Common myeloid progenitor, CD34-positive (primary cell): ENCODE data around the gene CFAP206.
"Not testable (repeated sequence)": the region's sequence is repeated elsewhere in the genome, so short reads cannot be mapped to it uniquely, and the experiment has no call there.

ENCODE experiments used
- CTCF ChIA-PET: fragments of 350-600 bp; sonication (Branson Sonifier 250); formaldehyde crosslinking; loops from one replicate; lab custom pipeline; 2021; ENCODE audit warnings: antibody characterized with exemption; lab: Charles Lee
- POLR2A ChIA-PET: fragments of 350-600 bp; sonication (Branson Sonifier 250); formaldehyde crosslinking; loops from one replicate; lab custom pipeline; 2021; ENCODE audit warnings: antibody characterized with exemption; lab: Charles Lee
- DNase-seq, 3 donors: peaks; one replicate each; pipeline versions ENCODE4 v3.0.0 to v3.0.0-alpha.2; 2013
- H3K27ac ChIP-seq, 2 experiments: 1 replicate in 1 of 2; 2 replicates in 1 of 2; pipeline ENCODE4 v1.7.0; 2013; ENCODE audit warnings: inconsistent platforms in 2 of 2, low read length in 2 of 2, mild to moderate bottlenecking in 2 of 2, low read depth in 1 of 2, moderate library complexity in 1 of 2; ENCODE audit not compliant: severe bottlenecking in 2 of 2, insufficient read depth in 1 of 2, poor library complexity in 1 of 2
- H3K27me3 ChIP-seq, 5 experiments: replicated peaks in 2 of 5; 1 replicate in 3 of 5; 2 replicates in 2 of 5; pipeline versions ENCODE4 v1.6.1 to v1.7.0; 2013; ENCODE audit warnings: low read length in 4 of 5, mild to moderate bottlenecking in 2 of 5, moderate library complexity in 2 of 5, inconsistent platforms in 1 of 5; ENCODE audit not compliant: insufficient read depth in 5 of 5, control insufficient read depth in 4 of 5
- H3K36me3 ChIP-seq, 4 experiments: 1 replicate in 2 of 4; 2 replicates in 2 of 4; pipeline versions ENCODE4 v1.6.1 to v1.7.0; 2013; ENCODE audit warnings: low read length in 3 of 4, control low read depth in 1 of 4, mild to moderate bottlenecking in 1 of 4; ENCODE audit not compliant: control insufficient read depth in 4 of 4, insufficient read depth in 4 of 4
- H3K4me1 ChIP-seq, 4 experiments: 1 replicate in 3 of 4; 2 replicates in 1 of 4; pipeline versions ENCODE4 v1.6.1 to v1.7.1; 2013; ENCODE audit warnings: low read length in 3 of 4, mild to moderate bottlenecking in 3 of 4, control low read depth in 1 of 4, inconsistent platforms in 1 of 4, moderate library complexity in 1 of 4; ENCODE audit not compliant: control insufficient read depth in 4 of 4, insufficient read depth in 4 of 4; ENCODE audit errors: control extremely low read depth in 1 of 4
- H3K4me3 ChIP-seq, 7 experiments: 1 replicate in 4 of 7; 2 replicates in 3 of 7; pipeline versions ENCODE4 v1.5.1 to v1.7.0; 2013; ENCODE audit warnings: mild to moderate bottlenecking in 7 of 7, low read length in 6 of 7, moderate library complexity in 6 of 7, inconsistent platforms in 2 of 7, low read depth in 2 of 7, control low read depth in 1 of 7; ENCODE audit not compliant: insufficient read depth in 4 of 7, control insufficient read depth in 1 of 7; ENCODE audit errors: extremely low read depth in 1 of 7
- H3K9me3 ChIP-seq, 5 experiments: 1 replicate in 4 of 5; 2 replicates in 1 of 5; pipeline versions ENCODE4 v1.6.1 to v1.7.1; 2013; ENCODE audit warnings: low read length in 4 of 5, mild to moderate bottlenecking in 2 of 5, inconsistent platforms in 1 of 5, low read depth in 1 of 5, moderate library complexity in 1 of 5; ENCODE audit not compliant: control insufficient read depth in 4 of 5, insufficient read depth in 2 of 5; ENCODE audit errors: control extremely low read depth in 1 of 5
- WGBS: methylation state at CpG from one replicate; pipeline ENCODE4 v1.1.5; 2013; ENCODE audit not compliant: insufficient coverage; 5-methylcytosine and 5-hydroxymethylcytosine counted together

The CFAP206 gene

GRCh38 chr6:87483929-87484328 is 76.2 kb downstream of the CFAP206 start:
- Histone ChIP-seq H3K4me1 (peaks cover 0 to 10% (median 5%) of the 10 kb centered on the region in 4 experiments), H3K27me3 (no peaks in the 10 kb centered on the region), H3K27ac (no peak overlapping the region), H3K4me3 (no peak overlapping the region), H3K9me3 (peaks cover 0 to 11% (median 3%) of the 10 kb centered on the region in 5 experiments), H3K36me3 (peaks cover 4 to 19% (median 7%) of the 10 kb centered on the region in 4 experiments)
- ChIA-PET POLR2A (no interaction called here), CTCF (no interaction called here)
- peak; percentile 10 to 73 (median 16) for DNase-seq
- 75% methylated on average over 6 of the region's 9 CpGs for WGBS

GRCh38 chr6:87484491-87484890 is 76.7 kb downstream of the CFAP206 start:
- ChIA-PET CTCF (no interaction called here), POLR2A (no interaction called here)
- DNase-seq = no peak
- Histone ChIP-seq H3K4me1 (peaks cover 0 to 10% (median 5%) of the 10 kb centered on the region in 4 experiments), H3K36me3 (peaks cover 4 to 16% (median 7%) of the 10 kb centered on the region in 4 experiments), H3K27me3 (no peaks in the 10 kb centered on the region), H3K9me3 (peaks cover 0 to 11% (median 3%) of the 10 kb centered on the region in 5 experiments), H3K4me3 (no peak overlapping the region), H3K27ac (no peak overlapping the region)
- 97% methylated on average over 7 of the region's 7 CpGs for WGBS

GRCh38 chr6:87487555-87487954 is 79.8 kb downstream of the CFAP206 start:
- WGBS = 95% methylated on average over 2 of the region's 4 CpGs
- H3K4me3 ChIP-seq = no peak overlapping the region
- ChIA-PET CTCF (no interaction called here), POLR2A (no interaction called here)
- H3K4me1 ChIP-seq = no peaks in the 10 kb centered on the region
- no peak for DNase-seq
- H3K36me3 ChIP-seq = peaks cover 4 to 19% (median 11%) of the 10 kb centered on the region in 4 experiments
- H3K27ac ChIP-seq = no peak overlapping the region
- no peaks in the 10 kb centered on the region for H3K27me3 ChIP-seq
- H3K9me3 ChIP-seq = peaks cover 0 to 11% (median 3%) of the 10 kb centered on the region in 5 experiments

DNA sequence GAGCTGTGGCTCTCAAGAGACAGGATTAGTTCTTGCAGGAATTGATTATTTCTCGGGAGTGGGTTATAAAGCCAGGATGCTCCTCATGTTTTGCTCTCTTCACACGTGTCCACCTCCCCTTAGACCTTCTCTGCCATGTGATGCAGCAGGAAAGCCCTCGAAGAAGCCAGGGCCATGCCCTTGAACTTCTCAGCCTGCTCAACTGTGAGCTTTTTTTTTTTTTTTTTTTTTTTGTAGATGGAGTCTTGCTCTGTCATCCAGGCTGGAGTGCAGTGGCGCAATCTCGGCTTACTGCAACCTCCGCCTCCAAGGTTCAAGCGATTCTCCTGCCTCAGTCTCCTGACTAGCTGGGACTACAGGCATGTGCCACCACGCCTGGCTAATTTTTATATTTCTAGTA is 81.6 kb downstream of the CFAP206 start:
- H3K4me1 ChIP-seq, H3K4me3 ChIP-seq, CTCF ChIA-PET, DNase-seq, H3K27ac ChIP-seq, POLR2A ChIA-PET, H3K9me3 ChIP-seq, H3K27me3 ChIP-seq: not testable (repeated sequence)
- H3K36me3 ChIP-seq = peaks cover 5 to 12% (median 10%) of the 10 kb centered on the region in 4 experiments
- WGBS = 93% methylated on average over 7 of the region's 8 CpGs

DNA sequence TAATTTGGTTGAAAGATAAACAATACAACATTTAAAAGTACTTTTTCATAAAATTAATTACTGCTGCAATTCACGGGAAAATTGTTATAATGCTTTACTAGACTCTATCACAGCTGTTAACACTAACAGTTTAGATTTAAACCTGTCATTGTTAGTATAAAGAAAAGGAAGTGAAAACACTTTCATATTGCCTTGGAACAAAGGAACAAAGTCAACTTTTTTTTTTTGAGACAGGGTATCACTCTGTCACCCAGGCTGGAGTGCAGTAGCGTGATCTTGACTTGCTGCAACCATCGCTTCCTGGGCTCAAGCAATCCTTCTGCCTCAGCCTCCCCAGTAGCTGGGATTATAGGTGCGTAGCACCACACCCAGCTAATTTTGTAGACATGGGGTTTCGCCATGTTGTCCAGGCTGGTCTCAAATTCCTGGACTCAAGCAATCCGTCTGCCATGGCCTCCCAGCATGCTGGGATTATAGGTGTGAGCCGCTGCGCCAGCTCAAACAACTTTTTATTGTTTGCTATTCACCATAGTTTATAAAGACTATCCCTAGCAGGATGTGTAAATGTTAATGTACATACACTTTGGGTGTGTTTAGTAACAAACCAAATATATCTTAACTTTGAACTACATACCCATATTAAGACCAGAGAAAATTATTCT is 87.1 kb downstream of the CFAP206 start:
- H3K9me3 ChIP-seq = no peaks in the 10 kb centered on the region
- H3K4me3 ChIP-seq = no peak overlapping the region
- CTCF ChIA-PET = interaction anchor here (0.9 kb wide), 1 partner anchor 11 kb away, joined by 3 read pairs; no protein-coding TSS in a partner anchor
- POLR2A ChIA-PET = no interaction called here
- peaks cover 5 to 7% (median 6%) of the 10 kb centered on the region in 4 experiments for H3K36me3 ChIP-seq
- H3K4me1 ChIP-seq = peaks cover 0 to 3% (median 0%) of the 10 kb centered on the region in 4 experiments
- no peak overlapping the region for H3K27ac ChIP-seq
- WGBS = 100% methylated on average over 5 of the region's 8 CpGs
- no peaks in the 10 kb centered on the region for H3K27me3 ChIP-seq
- DNase-seq = no peak

- peaks cover 2 to 21% (median 12%) of the 10 kb centered on the region in 4 experiments for H3K36me3 ChIP-seq
- no peak overlapping the region for H3K4me3 ChIP-seq
- H3K4me1 ChIP-seq = peaks cover 0 to 3% (median 0%) of the 10 kb centered on the region in 4 experiments
- DNase-seq = peak in 2 of 3 donors; percentile 10 to 15
- H3K27ac ChIP-seq = no peak overlapping the region
- H3K27me3 ChIP-seq = no peaks in the 10 kb centered on the region
- H3K9me3 ChIP-seq = no peaks in the 10 kb centered on the region
- ChIA-PET CTCF (no interaction called here), POLR2A (no interaction called here)
Measured at GRCh38 chr6:87498048-87498447, 90.3 kb downstream of the CFAP206 start.

- no peak overlapping the region for H3K27ac ChIP-seq
- no peaks in the 10 kb centered on the region for H3K27me3 ChIP-seq
- H3K4me1 ChIP-seq = peaks cover 0 to 3% (median 0%) of the 10 kb centered on the region in 4 experiments
- H3K4me3 ChIP-seq = no peak overlapping the region
- H3K36me3 ChIP-seq = peaks cover 9 to 42% (median 23%) of the 10 kb centered on the region in 4 experiments
- CTCF ChIA-PET = no interaction called here
- no peaks in the 10 kb centered on the region for H3K9me3 ChIP-seq
- no peak for DNase-seq
- 100% methylated on average over 1 of the region's 6 CpGs for WGBS
- POLR2A ChIA-PET = no interaction called here
Measured at GRCh38 chr6:87501809-87502572, 94.2 kb downstream of the CFAP206 start.
